HL-60/S4 treated with phorbol 12-myristate 13-acetate at 8.2 ng/mL for 4 days and 3 days (cell line): ENCODE measurements around the gene PIEZO1.
"Not testable (repeated sequence)": the region's sequence is repeated elsewhere in the genome, so short reads cannot be mapped to it uniquely, and the experiment has no call there.

Experiments
- in situ Hi-C: fragments of 300-500 bp; cut with MboI; formaldehyde crosslinking; loops from 2 replicates; pipeline ENCODE4 v1.15.0; 2022; ENCODE audit warnings: low sequenced_read_pairs

The PIEZO1 gene

GRCh38 chr16:88784074-88784855, 755 bp downstream of the PIEZO1 start:
- in situ Hi-C loops = no loop called here

GRCh38 chr16:88783391-88784073, 1.5 kb downstream of the PIEZO1 start:
- in situ Hi-C loops = no loop called here

DNA sequence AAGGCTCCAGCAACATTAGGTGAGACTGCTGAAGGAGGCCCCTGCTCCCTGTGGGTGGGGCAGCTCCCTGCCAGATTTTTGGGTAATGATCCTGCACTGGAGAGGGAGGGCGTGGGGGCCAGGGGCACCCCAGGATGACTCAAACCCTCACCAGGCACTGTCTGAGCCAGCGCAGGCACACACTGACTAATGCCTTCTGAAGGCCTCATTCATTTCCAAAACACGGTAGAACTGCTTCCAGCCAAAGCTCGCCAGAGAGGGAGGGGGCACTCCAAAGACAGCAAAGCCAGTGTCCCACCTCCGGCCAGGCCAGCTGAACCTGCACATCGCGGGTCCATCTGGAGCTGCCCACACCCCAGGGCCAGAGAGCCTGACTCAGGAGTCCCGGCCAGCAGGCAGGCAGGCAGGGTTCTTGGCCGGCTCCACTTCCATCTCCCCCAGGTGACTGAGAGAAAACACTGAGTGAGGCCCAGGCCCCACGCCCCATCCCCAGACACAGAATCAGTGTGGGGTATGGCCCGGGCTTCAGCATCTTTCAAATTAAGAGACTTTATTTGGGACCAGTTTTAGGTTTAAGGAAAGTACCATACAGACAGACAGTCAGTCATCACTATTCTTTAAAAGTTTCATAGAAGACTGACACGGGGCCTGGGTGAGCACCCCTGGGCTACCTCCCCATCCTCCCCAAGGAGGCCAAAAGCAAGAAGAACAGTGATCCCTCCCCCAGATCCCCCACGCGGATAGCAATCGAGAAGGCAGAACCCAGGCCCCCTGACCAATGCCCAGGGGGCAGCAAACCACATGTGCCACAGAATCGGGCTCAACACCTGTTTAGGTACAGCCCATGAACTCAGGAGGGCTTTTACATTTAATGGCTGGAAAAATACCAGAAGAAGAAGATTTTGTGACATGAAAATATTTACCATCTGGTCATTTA, 2.3 kb downstream of the PIEZO1 start:
- in situ Hi-C loops = no loop called here

GRCh38 chr16:88781140-88782077, 3.6 kb downstream of the PIEZO1 start:
- in situ Hi-C loops = no loop called here

GRCh38 chr16:88780142-88781062, 4.6 kb downstream of the PIEZO1 start:
- in situ Hi-C loops = no loop called here

GRCh38 chr16:88779406-88780141, 5.4 kb downstream of the PIEZO1 start:
- in situ Hi-C loops = no loop called here

DNA sequence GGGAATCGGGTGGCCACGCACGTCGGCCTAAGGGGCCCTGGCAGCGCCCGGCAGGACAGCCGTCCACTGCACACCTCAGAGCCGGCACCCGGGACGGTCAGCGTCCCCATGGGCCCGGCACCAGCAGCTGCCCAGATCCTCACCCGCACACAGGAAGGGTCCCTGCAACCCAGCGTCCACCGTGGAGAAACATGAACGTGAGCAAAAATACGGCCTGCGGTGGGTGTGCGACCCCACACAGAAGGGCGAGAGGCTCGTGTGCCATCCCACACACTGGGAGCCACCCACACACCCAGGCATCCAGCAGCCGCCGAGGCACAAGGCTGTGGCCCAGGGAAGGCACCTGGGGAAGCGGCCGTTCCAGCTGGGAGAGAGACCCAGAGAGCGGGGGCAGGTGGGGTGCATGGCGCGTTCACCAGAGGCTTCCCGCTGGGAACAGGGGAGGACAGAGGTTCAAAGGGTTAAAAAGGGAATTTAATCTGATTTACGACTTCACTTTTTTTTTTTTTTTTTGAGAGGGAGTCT, 6.4 kb downstream of the PIEZO1 start:
- in situ Hi-C loops = no loop called here

GRCh38 chr16:88778271-88778525, 6.8 kb downstream of the PIEZO1 start:
- in situ Hi-C loops = no loop called here

DNA sequence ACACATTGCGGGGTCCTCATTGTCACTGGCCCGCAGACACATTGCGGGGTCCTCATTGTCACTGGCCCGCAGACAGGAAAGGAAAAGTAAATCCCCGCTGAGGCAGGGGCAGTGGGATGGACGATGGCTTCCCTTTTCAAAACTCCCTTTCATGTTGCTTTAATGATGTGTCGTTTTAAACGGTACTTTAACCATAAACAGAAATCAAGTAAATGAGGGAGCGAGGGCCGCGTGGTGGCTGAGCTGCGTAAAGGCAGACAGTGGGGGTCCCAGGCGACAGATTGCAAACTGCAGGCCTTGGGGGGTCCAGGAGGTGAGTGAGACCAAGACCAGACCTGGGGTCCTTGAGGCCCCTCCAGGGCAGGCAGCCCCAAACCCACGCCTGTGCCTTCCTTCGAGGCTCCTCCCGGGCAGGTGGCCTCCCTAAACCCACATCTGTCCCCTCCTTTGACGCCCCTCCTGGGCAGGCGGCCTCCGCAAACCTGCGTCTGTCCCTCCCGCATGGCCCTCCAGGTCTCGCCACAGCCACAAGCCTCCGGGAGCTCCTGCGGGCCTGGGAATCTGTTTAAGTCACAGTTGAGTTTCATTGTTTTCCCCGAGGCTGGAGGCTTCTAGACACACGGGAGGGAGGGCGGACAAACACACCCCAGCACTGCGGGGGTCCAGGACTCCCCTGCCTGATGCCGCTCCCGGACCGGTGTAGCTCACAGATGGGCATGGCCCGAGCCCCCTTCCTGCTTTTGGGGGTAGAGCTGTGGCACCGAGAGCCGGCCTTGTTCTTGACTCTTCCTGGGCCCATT, 7.3 kb downstream of the PIEZO1 start:
- in situ Hi-C loops = no loop called here

- in situ Hi-C loops = no loop called here
Measured at GRCh38 chr16:88775825-88776224, 9.2 kb downstream of the PIEZO1 start.

DNA sequence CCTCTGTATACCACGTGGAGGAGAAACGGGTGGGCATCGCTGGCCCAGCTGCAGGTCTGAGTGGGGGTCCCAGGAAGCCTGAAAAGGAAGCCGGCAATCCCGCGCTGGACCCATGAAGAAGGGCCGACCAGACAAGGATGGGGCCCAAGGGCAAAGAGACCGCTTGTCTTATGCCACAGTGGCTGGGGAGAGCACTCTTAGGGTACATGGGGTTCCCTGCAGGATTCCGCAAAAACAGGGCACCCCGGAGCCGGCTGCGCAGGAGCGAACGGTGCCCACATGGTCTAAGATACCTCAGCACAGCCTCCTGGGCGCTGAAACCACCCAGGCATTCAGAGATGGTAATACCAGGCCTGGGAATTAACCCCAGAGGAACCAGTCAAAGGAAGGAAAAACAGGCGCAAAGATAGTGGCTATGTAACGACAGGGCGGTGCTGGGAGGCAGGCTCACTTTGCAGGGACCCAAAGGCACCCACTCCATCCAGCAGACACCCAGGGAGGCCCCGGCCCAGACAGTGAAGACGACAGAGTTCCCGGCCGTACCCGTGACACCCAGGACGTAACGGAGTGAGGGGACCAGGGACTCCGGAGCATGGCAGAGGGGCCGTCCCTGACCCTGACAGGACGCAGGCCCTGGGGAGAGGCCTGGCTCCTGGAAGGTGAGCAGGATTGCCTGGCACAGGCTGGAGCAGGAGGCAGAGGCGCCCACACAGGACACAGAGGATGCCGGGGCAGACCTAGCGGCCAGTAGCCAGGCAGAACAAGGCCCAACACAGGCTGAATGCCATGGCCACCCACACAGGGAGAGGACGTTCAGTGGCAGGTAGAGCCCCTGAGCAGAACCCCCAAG, 10.3 kb downstream of the PIEZO1 start:
- in situ Hi-C loops = no loop called here

DNA sequence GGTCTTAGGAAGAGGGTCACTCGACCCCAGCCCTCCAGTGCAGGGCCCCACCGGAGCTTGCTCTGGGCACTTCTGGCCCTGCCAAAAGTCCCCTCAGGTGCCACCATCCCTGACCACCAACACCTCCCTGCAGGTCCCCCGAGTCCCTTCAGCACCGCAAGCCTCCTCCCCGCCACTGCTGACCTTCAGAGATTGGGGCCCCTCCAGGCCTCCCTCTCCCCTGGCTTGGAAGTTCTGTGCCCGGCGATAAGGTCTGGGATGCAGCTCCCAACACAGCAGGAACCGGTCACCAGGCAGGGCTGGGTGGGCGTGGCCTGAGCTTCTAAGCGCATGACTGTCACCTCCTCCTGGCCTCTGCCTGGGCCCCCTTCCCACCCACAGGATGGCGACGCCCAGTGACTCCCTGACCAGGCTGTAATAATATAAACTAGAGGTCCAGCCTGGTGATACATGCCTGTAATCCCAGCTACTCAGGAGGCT, 11.2 kb downstream of the PIEZO1 start:
- in situ Hi-C loops = no loop called here

GRCh38 chr16:88772871-88773811, 11.9 kb downstream of the PIEZO1 start:
- in situ Hi-C loops = no loop called here

DNA sequence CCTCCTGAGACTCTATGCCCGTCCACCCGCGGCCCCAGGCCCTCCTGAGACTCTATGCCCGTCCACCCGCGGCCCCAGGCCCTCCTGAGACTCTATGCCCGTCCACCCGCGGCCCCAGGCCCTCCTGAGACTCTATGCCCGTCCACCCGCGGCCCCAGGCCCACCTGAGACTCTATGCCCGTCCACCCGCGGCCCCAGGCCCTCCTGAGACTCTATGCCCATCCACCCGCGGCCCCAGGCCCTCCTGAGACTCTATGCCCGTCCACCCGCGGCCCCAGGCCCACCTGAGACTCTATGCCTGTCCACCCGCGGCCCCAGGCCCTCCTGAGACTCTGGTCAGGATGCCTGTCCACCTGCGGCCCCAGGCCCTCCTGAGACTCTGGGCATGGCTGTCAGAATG, 13.2 kb downstream of the PIEZO1 start:
- in situ Hi-C loops = not testable (repeated sequence)

- in situ Hi-C loops = no loop called here
Measured at GRCh38 chr16:88771294-88771772, 13.7 kb downstream of the PIEZO1 start.
